Heart left ventricle (tissue), 16 donors: ENCODE results near the gene SPOCK1. TPM values are rescaled to one million over a fixed set of nuclear protein-coding genes. Genes with fewer than 3 reads are reported as not detected.

Experiments
- ATAC-seq, 4 donors: fragments of 200-7000 bp; cut with Tn5 transposase; one replicate each; pipeline ENCODE4 v1.9.1; 2020 to 2022; ENCODE audit warnings: moderate library complexity in 4 of 4, mild to moderate bottlenecking in 3 of 4, moderate number of reproducible peaks in 1 of 4
- DNase-seq, 5 donors: peaks; one replicate each; pipeline ENCODE4 v3.0.0-alpha.2; 2020
- H3K27ac ChIP-seq, 12 donors: fragments of 200-600 bp; sonication (generic) in 4 of 12; one replicate each; pipeline versions ENCODE4 v1.5.0 to v1.8.0; 2016 to 2022; ENCODE audit warnings: mild to moderate bottlenecking in 2 of 12
- H3K27me3 ChIP-seq, 9 donors: fragments of 200-600 bp; sonication (generic) in 2 of 9; one replicate each; pipeline versions ENCODE4 v1.5.1 to v1.8.0; 2016 to 2022; ENCODE audit warnings: mild to moderate bottlenecking in 3 of 9
- H3K36me3 ChIP-seq, 9 donors: fragments of 200-600 bp; sonication (generic) in 2 of 9; one replicate each; pipeline versions ENCODE4 v1.5.0 to v1.8.0; 2018 to 2022; ENCODE audit warnings: mild to moderate bottlenecking in 2 of 9
- H3K4me1 ChIP-seq, 12 donors: fragments of 200-600 bp; sonication (generic) in 4 of 12; one replicate each; pipeline versions ENCODE4 v1.5.0 to v1.8.0; 2016 to 2022; ENCODE audit warnings: mild to moderate bottlenecking in 3 of 12
- H3K4me3 ChIP-seq, 12 donors: fragments of 200-600 bp; sonication (generic) in 4 of 12; one replicate each; pipeline versions ENCODE4 v1.5.0 to v1.8.0; 2017 to 2022; ENCODE audit warnings: mild to moderate bottlenecking in 9 of 12, moderate library complexity in 4 of 12
- H3K9me3 ChIP-seq, 12 donors: fragments of 200-600 bp; sonication (generic) in 4 of 12; one replicate each; pipeline versions ENCODE4 v1.5.0 to v1.8.0; 2016 to 2022; ENCODE audit warnings: mild to moderate bottlenecking in 1 of 12
- POLR2A ChIP-seq, 2 donors: fragments of 450-650 bp; IDR thresholded peaks; one replicate each; pipeline ENCODE4 v1.6.1; 2017; ENCODE audit warnings: antibody characterized with exemption in 2 of 2, mild to moderate bottlenecking in 2 of 2, moderate library complexity in 2 of 2
- WGBS, 4 donors: extraction: QIAGEN DNeasy Blood & Tissue Kit in 2 of 4; methylation state at CpG; one replicate each; pipeline versions ENCODE4 v1.1.5 to v1.1.7; 2013 to 2018; 5-methylcytosine and 5-hydroxymethylcytosine counted together
- intact Hi-C, 10 donors: fragments of 100-400 bp; cut with DNase I; formaldehyde crosslinking; loops; one replicate each; pipeline versions ENCODE4 v1.11.1 to v1.14.2; 2022
- polyA plus RNA-seq, 2 donors: library from polyadenylated mRNA; stranded (reverse); fragments of 200-250 nt; gene quantifications; one replicate each; pipeline ENCODE4 v1.2.3, GENCODE V29; 2013
- total RNA-seq, 9 donors: library from RNA; depleted of rRNA in 2 of 9; stranded (reverse); fragments of >200 nt in 2 of 9; fragmentation: NEBNext Ultra II Directional in 3 of 9; extraction: Animal tissue kit (Norgen Biotek cat#: 25700) in 3 of 9; gene quantifications; one replicate each; pipeline versions ENCODE4 v1.1.0 to v1.2.4, GENCODE V29; 2016 to 2023
- TF ChIP-seq, protein P1 (sequence below), 12 donors: fragments of 200-600 bp; sonication (generic) in 4 of 12; IDR thresholded peaks; one replicate each; pipeline versions ENCODE4 v1.5.0 to v1.8.0; 2018 to 2022; ENCODE audit warnings: antibody characterized with exemption in 12 of 12, mild to moderate bottlenecking in 5 of 12
- donor health status: ischemic (EF 13 %, LVEDD 7.1; RV severe dilation, severe dysfunction).
- donor health status: healthy with polysubstance abuse.
- donor health status: DM: no; HTN: yes; CAD: no.
- donor health status: DM: no; HTN: no; CAD: no.
- donor health status: ischemic (EF 25% LVEDD 6.9; RV normal size, moderate dysfunction).
- donor health status: ischemic (EF 25% LVEDD 5.7; RV mildly dilated, moderate dysfunction).
- donor health status: healthy.
- donor health status: DM: yes; HTN: yes; CAD: no.
- donor health status: ischemic (EF 35%, LVEDD 5.7; RV mildly dilated, moderate dysfunction).
- donor health status: nonischemic (EF 11% LVEDD 7.7; RV severe dilation, severe dysfunction).
- donor health status: DM: yes; HTN: yes; CAD: no.
- donor health status: PGD.
- donor health status: ischemic (EF 29% LVEDD 5.4; RV normal size, mild dysfunction).
- donor health status: nonischemic (EF 23%, LVEDD 6.1; RV moderate dilation, normal function).

Gene SPOCK1
- total and polyA plus RNA-seq, 11 donors = 7.8 to 51.2 (median 19.9) TPM

DNA sequence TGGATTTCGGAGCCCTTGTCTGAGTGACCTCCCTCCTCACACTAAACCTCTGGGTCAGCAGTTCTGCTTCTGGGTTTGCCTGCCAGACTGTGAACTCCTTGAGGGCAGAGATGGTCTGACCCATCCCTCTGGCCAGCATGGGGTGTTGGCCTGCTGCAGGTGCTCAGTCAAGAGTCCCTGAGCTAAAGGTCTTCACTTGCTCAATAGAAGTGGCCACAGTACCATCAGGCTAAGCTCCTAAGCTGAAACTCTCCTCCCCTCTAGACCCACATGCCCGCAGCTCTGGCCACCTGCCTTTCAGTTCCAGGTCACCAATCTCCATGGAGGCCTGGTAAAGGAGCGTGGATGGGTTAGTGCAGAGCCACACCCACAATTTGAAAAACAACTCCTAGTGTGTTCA, 316.6 kb downstream of the SPOCK1 start:
- 83 to 88% (median 85%) methylated on average over 3 of the region's 3 CpGs for whole genome bisulfite sequencing, 4 donors
- intact Hi-C loops = no loop called here
- peaks cover 0 to 3% (median 0%) of the 10 kb centered on the region in 12 donors for H3K4me1 ChIP-seq

DNA sequence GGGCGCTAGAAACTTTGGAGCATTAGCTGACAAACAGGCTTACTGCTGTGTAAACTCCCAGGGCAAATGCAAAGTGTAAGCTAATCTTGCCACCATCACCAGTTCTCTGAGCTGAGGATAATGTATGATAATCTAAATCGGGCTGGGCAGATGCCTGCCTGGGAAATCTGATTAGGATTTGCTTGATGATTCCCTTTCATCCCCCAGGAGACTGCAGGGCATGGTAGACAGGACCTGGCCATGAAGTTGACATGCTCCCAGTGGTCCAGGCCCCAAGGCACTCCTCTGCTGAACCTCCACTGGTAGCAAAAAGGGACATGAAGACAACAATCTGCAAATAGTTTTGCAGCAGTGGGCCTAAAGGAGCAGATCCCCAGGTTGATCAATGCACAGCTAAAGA, 317.5 kb downstream of the SPOCK1 start:
- Histone ChIP-seq H3K36me3 (no peaks in the 10 kb centered on the region), H3K4me3 (no peak overlapping the region), H3K9me3 (no peaks in the 10 kb centered on the region), H3K27ac (no peak overlapping the region), H3K4me1 (no peaks in the 10 kb centered on the region), H3K27me3 (no peaks in the 10 kb centered on the region)
- DNase-seq (no peak), ATAC-seq (no peak)
- no peak for TF ChIP-seq POLR2A (IDR thresholded peaks at IDR 0.05)
- TF ChIP-seq, protein P1, sequence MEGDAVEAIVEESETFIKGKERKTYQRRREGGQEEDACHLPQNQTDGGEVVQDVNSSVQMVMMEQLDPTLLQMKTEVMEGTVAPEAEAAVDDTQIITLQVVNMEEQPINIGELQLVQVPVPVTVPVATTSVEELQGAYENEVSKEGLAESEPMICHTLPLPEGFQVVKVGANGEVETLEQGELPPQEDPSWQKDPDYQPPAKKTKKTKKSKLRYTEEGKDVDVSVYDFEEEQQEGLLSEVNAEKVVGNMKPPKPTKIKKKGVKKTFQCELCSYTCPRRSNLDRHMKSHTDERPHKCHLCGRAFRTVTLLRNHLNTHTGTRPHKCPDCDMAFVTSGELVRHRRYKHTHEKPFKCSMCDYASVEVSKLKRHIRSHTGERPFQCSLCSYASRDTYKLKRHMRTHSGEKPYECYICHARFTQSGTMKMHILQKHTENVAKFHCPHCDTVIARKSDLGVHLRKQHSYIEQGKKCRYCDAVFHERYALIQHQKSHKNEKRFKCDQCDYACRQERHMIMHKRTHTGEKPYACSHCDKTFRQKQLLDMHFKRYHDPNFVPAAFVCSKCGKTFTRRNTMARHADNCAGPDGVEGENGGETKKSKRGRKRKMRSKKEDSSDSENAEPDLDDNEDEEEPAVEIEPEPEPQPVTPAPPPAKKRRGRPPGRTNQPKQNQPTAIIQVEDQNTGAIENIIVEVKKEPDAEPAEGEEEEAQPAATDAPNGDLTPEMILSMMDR (IDR thresholded peaks at IDR 0.05) = no peak
- WGBS, 4 donors = 32 to 69% (median 59%) methylated on average over 2 of the region's 2 CpGs
- intact Hi-C loops = no loop called here

More for the DNA sequence above, 316.6 kb downstream of the SPOCK1 start:
- DNase-seq (no peak), ATAC-seq (no peak)
- TF ChIP-seq POLR2A (IDR thresholded peaks at IDR 0.05) = no peak
- TF ChIP-seq, protein P1 (IDR thresholded peaks at IDR 0.05) = no peak
- no peak overlapping the region for H3K27ac ChIP-seq
- H3K4me3 ChIP-seq = no peak overlapping the region
- no peaks in the 10 kb centered on the region for H3K36me3 ChIP-seq
- no peaks in the 10 kb centered on the region for H3K9me3 ChIP-seq
- no peaks in the 10 kb centered on the region for H3K27me3 ChIP-seq

DNA sequence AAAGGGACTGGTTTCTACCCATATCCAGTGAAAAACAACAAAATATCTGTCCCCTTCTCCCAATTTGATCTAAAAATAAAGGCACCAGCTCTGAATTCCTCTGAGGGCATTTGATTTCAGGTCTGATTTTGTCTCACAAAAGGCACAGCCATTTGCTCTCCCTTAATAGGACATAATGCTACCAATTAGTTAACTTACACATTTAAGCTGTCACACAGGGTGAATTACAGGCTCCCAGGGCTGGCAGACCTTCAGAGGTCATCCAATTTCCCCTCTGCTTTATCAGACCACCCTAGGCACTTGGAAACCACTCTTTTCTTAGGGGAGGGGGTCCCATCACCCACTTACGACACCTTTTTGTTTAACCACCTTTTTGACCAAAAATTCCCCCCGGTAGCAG, 319.9 kb downstream of the SPOCK1 start:
- Histone ChIP-seq H3K27me3 (no peaks in the 10 kb centered on the region), H3K27ac (no peak overlapping the region), H3K36me3 (no peaks in the 10 kb centered on the region), H3K4me3 (no peak overlapping the region), H3K4me1 (no peaks in the 10 kb centered on the region), H3K9me3 (no peaks in the 10 kb centered on the region)
- intact Hi-C loops = no loop called here
- ATAC-seq (no peak), DNase-seq (no peak)
- TF ChIP-seq, protein P1 (IDR thresholded peaks at IDR 0.05) = no peak
- no peak for TF ChIP-seq POLR2A (IDR thresholded peaks at IDR 0.05)
- WGBS, 4 donors = 70 to 86% (median 77%) methylated on average over 2 of the region's 2 CpGs

DNA sequence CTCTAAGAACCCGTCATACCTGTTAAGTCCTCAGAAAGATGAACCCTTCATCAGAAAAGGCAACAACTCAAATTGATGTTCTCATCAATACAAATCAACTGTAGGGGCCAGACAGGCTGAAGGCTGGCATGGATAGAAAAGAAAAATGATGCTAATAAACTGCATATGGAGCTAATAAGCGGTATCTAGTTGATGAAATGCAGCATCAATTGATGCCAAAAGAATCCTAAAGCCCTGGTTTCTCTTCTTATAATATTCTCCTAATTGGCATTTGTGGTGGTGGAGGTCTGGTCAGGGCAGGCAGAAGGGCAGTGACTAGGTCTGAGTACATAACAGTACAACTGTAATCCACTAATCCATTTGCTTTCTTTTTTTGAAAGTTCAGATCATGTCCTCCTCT, 322.5 kb downstream of the SPOCK1 start:
- Histone ChIP-seq H3K4me3 (no peak overlapping the region), H3K36me3 (no peaks in the 10 kb centered on the region), H3K27me3 (no peaks in the 10 kb centered on the region), H3K9me3 (no peaks in the 10 kb centered on the region), H3K27ac (no peak overlapping the region), H3K4me1 (no peaks in the 10 kb centered on the region)
- WGBS, 4 donors = 85 to 90% (median 87%) methylated on average over 2 of the region's 2 CpGs
- TF ChIP-seq, protein P1 (IDR thresholded peaks at IDR 0.05) = no peak
- TF ChIP-seq POLR2A (IDR thresholded peaks at IDR 0.05) = no peak
- intact Hi-C loops = no loop called here
- no peak for DNase-seq
- ATAC-seq = no peak
